ENCODE data around the gene GRIPAP1.

GRIPAP1 gene

DNA sequence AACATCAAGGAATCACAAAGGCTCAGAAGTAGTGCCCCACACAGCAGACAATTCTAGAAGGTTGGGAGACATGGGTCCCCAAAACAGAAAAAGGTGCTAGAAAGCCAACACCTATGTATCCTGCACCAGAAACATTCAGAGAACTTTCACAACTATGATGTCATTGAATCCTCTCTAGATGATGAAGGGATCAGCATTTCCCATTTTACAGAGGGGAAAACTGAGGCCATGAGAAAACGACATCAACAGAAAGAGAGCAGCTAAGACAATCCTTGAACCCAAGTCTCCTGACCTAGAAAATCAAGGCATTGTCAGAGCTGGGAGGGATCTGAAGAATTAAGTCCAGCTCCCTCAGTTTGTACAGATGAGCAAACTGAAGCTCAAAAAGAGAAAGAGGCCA lies 33.7 kb downstream of the GRIPAP1 start:
- in situ Hi-C loops (cut with MboI; ENCODE audit: low pct_unique_long_range_greater_than_20kb, low sequenced_read_pairs) = no loop called here

DNA sequence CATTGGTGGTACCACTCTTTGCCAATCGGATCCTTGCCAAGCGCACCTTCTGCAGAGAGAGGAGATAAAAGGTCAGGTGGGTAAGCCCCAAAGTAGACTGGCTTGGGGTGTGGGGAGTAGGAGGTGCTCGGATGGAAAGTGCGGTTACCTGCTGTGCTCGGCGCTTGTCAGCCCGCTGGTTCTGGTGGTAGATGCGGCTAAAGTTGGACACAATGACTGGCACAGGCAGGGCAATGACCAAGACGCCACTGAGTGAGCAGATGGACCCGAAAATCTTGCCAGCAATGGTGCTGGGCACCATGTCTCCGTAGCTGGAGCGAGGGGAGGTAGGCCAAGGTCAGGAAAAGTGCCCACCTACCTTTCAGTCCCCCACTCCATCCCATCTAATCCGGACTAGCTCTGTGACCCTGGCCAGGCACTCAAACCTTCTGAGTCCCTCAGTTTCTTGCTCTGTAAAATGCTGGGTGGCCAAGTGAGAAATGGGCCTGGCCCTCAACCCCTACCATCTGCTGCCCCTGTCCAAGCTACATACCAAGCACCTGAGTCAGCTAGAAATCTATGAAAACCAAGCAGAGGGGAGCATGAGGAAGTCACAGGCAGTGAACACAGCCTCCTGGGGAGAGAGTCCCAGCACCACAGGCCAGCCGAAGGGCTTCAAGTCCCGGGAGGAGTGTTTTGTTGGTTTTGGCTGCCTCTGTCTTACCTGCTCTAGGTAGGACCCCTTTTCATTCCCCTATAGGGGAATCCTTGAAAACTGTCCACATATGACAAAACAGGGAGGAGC lies 35.1 kb downstream of the GRIPAP1 start:
- in situ Hi-C loops (cut with MboI; ENCODE audit: low pct_unique_long_range_greater_than_20kb, low sequenced_read_pairs) = no loop called here
- DNase-seq = no peak

More for the DNA sequence above, 33.7 kb downstream of the GRIPAP1 start:
- DNase-seq = no peak

DNA sequence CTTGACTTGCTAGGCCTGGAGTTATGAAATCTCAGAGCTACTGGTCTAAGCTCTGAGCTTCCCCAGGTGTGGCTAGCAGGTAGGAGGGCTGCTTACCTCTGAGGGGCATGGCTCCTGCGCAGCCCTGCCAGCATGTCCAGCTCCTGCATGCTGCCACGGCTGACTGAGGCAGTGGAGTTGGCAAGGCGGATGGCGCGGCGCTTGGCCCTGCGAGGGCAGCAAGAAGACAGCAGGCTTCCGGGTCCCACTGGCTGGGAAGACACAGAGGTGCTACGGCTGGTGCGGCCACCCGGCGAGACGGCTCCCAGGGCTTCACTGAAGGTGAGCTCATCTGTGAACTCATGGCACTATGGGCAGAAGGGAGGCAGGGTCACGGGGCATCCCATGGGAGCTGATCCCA lies 36.1 kb downstream of the GRIPAP1 start:
- in situ Hi-C loops (cut with MboI; ENCODE audit: low pct_unique_long_range_greater_than_20kb, low sequenced_read_pairs) = no loop called here
- DNase-seq = no peak

DNA sequence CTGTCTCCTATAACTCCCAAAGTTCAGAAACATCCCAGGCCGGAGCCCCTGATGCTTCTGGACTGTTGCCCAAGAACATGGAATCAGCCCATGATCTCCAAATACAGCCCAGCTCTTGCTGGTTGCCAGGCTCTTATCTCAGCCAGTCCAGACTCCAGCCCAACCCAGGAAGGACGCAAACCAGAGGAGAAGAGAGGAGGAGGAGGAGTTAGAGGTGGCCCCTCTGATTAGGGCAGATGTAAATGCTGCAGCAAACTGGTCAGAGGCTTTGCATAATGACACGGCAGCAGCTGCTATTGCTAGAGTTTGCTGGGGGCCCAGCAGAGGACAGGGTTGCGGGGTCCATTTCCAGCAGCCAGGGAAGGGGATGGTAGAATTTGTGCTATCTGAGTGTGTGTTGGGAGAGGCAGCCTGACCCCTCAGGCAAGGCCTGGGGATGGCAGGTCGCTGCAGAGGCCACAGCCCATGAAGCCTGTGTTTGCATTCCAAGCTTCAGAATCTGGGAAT lies 40.4 kb downstream of the GRIPAP1 start:
- in situ Hi-C loops (cut with MboI; ENCODE audit: low pct_unique_long_range_greater_than_20kb, low sequenced_read_pairs) = no loop called here
- no peak for DNase-seq

DNA sequence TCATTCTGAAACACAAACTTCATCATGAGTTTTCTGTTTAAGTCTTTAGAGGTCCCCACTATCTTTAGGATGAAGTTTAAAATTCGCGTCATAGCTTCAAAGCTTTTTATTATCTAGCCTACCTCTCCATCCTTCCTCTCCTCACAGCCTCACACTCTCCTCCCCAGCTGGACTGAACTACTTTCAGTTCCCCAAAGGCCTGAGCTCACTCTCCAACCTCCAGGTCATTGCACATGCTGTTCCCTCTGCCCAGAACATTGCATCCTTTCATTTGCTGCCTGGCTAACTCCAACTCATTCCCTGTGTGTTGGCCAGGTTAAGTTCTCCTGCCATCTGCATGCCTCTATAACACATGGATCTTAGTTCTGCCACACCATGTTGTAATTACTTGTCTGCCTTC lies 41.8 kb downstream of the GRIPAP1 start:
- in situ Hi-C loops (cut with MboI; ENCODE audit: low pct_unique_long_range_greater_than_20kb, low sequenced_read_pairs) = no loop called here
- no peak for DNase-seq

DNA sequence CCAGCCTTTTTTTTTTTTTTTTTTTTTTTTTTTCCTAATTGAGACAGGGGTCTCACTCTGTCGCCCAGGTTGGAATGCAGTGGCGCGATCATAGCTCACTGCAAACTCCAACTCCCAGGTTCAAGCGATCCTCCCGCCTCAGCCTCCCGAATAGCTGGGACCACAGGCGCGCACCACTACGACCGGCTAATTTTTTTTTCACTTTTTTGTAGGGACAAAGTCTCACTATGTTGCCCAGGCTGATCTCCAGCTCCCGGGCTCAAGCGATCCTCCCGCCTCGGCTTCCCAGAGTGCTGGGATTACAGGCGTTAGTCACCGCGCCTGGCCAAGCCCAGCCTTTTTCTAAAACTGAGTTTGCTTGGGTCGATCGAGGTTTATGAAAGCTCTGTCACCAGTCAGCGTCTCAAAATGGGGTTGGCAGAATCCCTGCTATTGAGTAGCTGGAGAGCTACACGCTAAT lies 43.4 kb downstream of the GRIPAP1 start:
- DNase-seq = no peak
- in situ Hi-C loops (cut with MboI; ENCODE audit: low pct_unique_long_range_greater_than_20kb, low sequenced_read_pairs) = no loop called here

DNA sequence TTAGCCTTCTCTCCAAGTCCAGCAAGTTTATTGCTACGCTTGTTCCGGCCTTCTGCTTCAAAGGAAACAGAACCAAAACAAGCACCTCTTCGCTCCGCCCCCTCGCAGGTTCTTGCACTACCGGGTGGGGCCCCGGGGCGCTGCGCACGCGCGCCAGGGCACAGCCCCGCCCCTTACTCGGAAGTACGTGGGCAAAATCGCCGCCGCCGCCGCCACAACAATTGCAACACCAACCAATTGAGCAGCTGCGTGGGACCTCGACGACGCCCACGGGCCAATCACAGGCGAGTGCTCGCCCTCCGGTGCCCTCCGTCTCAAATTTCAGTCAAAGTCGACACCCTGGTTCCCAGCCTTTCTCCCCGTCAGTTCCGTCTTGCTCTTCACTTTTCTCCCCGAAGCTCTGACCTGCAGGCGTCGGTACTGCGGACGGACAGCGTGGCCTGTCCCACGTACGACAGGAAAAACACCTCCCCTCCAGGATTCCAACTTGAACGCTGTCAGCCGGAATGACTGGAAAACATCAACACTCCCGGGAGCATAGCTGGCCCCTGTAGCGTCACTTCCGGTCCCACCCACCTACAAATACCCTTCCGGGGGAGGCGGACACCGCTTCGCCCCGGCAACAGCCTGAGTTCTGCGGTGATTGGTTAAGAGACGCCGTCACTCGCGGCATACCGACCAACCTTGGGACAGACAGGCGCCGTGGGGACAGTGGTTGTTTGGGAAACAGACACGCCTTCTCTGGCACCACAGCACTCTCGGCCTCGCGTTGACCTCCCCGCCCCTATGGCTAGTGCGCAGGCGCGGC lies 44.0 kb downstream of the GRIPAP1 start:
- DNase-seq = peak; percentile 99
- in situ Hi-C loops (cut with MboI; ENCODE audit: low pct_unique_long_range_greater_than_20kb, low sequenced_read_pairs) = no loop called here

DNA sequence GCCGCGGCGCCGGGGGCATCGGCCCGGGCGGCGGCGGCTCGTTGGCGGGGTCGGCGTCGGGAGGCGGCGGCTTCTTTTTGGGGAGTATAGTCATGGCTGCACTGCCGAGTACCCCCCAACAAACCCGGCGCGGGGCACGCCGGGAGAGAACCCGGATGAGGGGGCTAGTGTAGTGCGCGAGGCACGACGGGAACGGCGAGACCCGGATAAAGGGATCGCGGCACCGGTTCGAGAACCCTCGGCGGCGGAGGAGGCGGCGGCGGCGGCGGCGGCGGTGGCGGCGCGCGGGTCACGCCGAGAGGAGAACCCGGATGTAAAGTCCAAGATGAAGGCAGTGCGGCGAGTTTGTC lies 44.6 kb downstream of the GRIPAP1 start, which contains the start of gene OTUD5:
Gene OTUD5, minus strand, starts transcription at position 131 of the 350 bp plus-strand sequence. Its CDS starts 37 bp downstream, at position 94.
- in situ Hi-C loops (cut with MboI; ENCODE audit: low pct_unique_long_range_greater_than_20kb, low sequenced_read_pairs) = no loop called here
- no peak for DNase-seq

DNA sequence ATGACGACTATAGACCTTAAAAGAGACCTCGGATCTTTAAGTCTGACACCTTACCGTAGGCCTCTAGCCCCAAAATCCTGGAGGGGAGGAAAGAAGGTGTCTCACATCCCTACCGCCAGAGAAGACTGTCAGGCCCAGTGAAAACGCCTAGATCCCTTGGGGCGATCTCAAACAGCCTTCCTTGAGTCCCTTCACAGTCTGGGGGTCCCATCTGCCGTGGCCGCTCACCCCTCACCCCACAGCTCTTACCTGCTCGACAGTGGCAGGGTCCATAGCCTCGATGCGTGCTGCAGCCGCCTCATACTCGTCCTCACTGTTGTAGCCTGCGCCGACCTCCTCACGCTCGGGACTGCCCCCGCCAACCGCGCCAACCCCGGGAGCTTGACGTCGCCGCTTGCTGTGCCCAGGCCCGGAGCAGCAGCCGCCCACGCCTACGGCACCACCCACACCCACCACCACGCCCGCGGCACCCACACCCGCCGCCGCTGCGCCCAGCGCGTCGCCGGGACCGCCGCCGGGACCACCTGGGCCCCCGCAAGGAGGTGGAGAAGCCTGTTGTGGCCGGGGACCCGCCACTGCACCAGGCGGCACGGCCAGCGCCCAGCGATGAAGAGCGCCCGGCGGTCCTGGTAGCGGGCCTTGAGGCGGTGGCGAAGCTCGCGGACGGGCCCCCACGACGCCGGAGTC lies 45.2 kb downstream of the GRIPAP1 start:
- no peak for DNase-seq
- in situ Hi-C loops (cut with MboI; ENCODE audit: low pct_unique_long_range_greater_than_20kb, low sequenced_read_pairs) = no loop called here

DNA sequence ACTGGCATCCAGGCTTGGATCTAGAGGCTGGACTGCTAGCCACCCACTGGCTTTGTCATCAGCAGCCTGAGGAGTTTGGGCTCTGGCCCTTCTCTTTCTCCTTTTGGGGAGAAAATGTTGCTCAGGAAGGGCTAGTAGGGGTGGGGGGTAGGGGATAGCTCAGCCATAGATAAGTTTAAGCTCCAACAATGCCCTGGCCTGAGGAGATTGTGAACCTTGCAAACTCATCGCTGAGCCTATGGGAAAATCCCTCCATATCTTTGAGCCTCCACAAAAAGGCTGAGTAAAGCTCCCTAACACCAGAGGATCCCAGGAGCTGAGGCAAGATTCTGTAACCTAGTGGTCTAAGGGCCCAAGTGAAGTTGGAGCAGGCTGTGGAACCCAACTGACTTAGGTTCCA lies 53.5 kb downstream of the GRIPAP1 start:
- in situ Hi-C loops (cut with MboI; ENCODE audit: low pct_unique_long_range_greater_than_20kb, low sequenced_read_pairs) = no loop called here
- DNase-seq = no peak

DNA sequence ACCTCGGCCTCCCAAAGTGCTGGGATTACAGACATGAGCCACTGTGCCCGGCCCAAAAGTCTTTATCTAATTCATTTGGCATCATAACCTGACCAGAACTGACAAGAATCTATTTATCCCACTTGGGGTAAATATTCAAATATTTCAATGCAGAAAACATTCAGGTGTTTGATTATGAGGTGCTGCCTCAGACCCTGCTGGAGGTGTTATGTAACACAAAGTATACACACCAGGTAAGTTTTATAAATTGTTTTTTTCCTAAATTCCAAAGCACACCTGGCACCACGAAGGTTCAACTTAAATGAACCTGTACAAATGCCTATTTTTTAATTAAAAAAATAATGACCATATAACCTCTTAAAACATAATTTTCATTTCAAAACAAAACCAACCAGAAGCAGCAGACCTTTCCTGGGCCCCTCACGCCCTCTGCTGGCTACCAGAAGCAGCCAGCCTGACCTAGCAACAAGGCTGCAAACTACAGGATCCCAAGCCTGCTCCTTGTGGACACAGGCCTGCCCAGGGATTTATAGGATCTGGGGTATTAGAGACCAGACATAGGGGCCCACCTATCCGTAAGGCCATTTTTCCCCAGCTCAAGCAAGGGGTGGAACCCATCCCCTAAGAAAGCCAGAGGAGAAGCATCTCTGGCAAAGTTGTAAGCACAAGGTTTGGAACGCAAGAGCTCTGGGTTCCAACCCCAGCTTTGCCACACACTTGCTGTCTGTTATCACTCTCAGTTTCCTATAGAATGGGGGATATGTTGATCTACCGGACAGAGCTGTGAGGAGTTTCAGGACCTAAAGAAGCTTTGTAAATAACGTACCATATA lies 56.3 kb downstream of the GRIPAP1 start:
- peak; percentile 67 for DNase-seq
- in situ Hi-C loops (cut with MboI; ENCODE audit: low pct_unique_long_range_greater_than_20kb, low sequenced_read_pairs) = no loop called here

DNA sequence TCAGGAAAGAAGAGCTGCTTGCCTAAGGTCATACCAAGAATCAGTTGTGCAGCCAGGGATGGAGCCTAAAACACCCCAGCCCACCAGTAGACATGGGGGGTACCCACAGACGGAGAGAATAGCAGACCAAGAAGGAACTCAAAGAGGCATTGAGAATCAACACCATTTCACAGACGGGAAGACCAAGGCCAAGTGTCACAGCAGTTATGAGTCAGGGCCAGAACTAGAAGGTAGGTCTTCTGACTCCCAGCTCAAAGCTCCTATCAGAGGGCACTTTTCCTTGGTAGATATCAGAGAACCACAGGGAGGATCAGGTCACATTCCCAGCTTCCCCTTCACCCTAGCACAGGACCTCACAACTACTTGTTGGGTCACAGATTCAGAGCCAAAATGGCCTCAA lies 59.2 kb downstream of the GRIPAP1 start:
- in situ Hi-C loops (cut with MboI; ENCODE audit: low pct_unique_long_range_greater_than_20kb, low sequenced_read_pairs) = no loop called here

DNA sequence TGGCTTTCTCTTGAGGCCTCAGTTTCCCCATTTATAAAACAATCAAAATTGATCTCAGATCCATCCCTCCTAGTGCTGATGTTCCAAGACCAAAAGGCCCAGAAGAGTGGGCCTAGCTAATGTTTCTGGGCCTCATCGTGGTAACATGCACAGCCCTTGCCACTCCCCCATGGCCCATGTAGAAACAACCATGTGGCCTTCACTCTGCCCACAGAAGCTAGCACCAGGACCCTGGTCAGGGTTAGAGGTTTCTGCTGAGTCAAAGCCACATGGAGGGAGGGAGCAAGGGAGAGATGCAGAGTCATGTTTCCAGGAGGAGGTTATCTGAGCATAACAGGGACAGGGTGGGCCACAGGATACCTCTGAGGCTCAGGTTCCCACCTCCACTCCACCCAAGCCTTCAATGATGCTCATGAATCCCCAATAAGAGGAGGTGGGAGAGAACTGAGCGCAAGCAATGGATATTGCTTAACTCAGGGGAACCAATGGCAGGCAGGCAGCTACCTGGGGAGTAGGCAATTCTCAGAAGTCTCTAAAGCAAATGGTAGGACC lies 61.6 kb downstream of the GRIPAP1 start:
- in situ Hi-C loops (cut with MboI; ENCODE audit: low pct_unique_long_range_greater_than_20kb, low sequenced_read_pairs) = no loop called here
- DNase-seq = no peak

More for the DNA sequence above, 59.2 kb downstream of the GRIPAP1 start:
- no peak for DNase-seq

DNA sequence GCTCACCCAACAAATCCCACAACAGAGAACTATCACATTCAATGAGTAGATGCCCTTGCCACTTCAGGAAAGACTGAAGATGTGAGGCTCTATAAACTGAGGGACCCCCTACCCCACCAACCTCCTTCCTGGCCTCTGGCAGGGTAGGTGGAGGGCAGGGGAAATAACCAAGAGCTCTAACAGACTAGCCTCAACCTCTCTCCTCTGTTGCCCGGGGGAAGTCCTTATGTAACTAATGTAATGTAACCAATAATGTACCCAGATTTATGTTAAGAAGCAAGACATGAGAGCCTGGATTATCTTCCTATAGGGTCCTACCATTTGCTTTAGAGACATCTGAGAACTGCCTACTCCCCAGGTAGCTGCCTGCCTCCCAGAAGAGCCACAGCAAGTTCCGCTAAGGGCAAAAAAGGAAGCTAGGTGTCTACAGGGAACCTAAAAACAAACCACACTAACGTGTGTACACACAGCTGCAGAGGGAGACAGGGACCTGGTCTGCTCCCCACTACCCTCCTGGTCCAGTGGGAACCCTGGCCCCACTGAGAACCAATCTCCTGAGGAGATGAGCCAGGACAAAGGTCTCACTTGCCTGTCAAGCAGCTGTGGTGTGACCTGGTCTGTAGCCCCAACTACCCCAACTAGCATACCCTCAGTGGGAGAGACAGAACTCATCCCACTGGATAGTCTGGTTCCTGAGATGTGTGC lies 62.4 kb downstream of the GRIPAP1 start:
- in situ Hi-C loops (cut with MboI; ENCODE audit: low pct_unique_long_range_greater_than_20kb, low sequenced_read_pairs) = no loop called here
- DNase-seq = peak; percentile 55

DNA sequence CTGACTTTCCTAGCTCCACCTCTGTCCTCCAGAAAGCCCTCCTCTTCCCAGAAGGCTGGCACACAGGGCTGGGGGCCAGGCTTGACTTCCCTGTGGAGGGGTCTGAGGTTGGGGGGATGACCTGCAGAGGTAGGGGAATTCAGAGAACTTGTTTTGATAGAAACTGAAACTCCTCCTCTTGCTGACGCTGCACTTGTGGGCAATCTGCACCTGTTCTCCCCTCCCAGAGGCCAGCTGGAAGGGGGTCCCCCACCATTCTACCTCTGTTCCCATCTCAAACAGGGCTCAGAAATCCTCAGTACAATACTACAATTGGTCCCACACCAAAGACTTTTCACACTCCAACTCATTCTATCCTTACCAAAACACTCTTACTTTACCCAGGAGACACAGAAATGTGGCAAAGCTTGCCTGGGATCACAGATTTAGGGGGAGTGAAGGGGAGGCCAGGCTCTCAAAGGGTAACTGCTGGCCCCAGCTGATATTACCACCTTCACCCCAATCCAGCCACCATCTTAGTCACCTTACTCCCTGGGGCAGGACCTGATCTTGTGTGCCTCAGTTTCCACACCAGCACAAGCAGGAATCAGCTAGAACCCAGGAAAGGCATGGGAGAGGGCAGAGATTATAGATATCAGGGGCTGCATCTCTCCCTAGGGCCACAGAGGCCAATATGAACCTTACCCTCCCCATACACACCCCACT lies 63.2 kb downstream of the GRIPAP1 start:
- DNase-seq = no peak
- in situ Hi-C loops (cut with MboI; ENCODE audit: low pct_unique_long_range_greater_than_20kb, low sequenced_read_pairs) = no loop called here

DNA sequence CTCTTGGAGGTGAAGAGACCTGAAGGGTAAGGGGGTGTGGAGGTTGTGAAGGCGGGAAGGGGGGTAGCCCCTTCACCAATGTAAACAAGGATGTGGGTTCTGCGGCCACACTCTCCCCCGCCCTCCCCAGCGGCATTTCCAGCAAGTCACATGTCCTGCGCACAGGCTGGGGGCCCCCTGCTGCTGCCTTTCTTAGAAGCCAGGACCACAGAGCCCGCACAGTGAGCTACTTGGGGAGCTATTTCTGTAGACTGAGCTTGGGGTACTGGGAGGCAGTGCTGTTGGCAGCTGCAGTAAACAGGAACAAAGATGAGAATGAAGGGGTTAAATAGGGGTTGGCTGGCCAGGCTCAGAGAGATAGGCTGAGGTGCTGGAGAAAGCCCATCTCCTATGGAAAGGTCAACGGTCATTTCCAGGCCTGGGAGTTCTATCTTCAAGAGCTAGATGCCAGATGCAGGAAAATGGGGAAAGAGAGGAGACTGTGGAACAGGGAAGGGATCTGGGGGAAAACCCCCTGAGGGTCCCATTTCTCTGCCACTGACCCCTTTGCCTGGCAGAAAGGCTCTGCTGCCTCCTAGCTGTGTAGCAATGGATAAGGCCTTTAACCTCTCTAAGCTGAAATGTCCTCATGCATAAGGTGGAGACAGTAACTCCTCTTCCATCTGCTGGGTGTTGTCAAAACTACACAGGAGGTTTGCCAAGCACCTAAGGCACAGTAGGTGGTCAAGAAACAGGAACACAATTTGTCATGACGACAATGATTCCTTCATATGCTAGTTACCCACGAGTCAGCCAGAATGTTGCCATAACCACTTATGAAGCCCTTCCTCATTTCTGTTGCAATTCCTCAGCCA lies 64.8 kb downstream of the GRIPAP1 start:
- in situ Hi-C loops (cut with MboI; ENCODE audit: low pct_unique_long_range_greater_than_20kb, low sequenced_read_pairs) = no loop called here
- DNase-seq = peak; percentile 98

Measured in KBM-7 (cell line).